VCaP (cell line): ENCODE measurements around the gene SPCS2.
A peak's percentile ranks its signal among the peaks of the same experiment; 100 is the strongest.

Source experiments
- H3K27ac ChIP-seq: fragments of 450-650 bp; 2 replicates; pipeline ENCODE4 v1.5.1; 2017
- CTCF ChIP-seq: fragments of 450-650 bp; conservative IDR thresholded peaks from 2 replicates; pipeline ENCODE4 v1.5.1; 2017; ENCODE audit warnings: mild to moderate bottlenecking, moderate library complexity

The SPCS2 gene

GRCh38 chr11:74948898-74949752, at the start of gene SPCS2, which contains the start of gene XRRA1:
TSS of gene SPCS2 (plus strand) at chr11:74949266. CDS start at chr11:74949286, 20 bp downstream.
TSS of gene XRRA1 (minus strand) at chr11:74949091. CDS start at chr11:74940878, 8,213 bp downstream.
- H3K27ac ChIP-seq, result peak within 1 kb of the TSS; percentile 87
- no peak for TF ChIP-seq CTCF

GRCh38 chr11:74902342-74902741, 46.7 kb upstream of the SPCS2 start:
- TF ChIP-seq CTCF, result no peak
- no peak overlapping the region for H3K27ac ChIP-seq

- H3K27ac ChIP-seq, result no peak overlapping the region
- no peak for TF ChIP-seq CTCF
Measured at GRCh38 chr11:74905326-74905725, 43.7 kb upstream of the SPCS2 start.

GRCh38 chr11:74909385-74909784, 39.7 kb upstream of the SPCS2 start:
- TF ChIP-seq CTCF, result no peak
- H3K27ac ChIP-seq, result no peak overlapping the region

- H3K27ac ChIP-seq, result no peak overlapping the region
Measured at GRCh38 chr11:74909812-74910211, 39.3 kb upstream of the SPCS2 start.

GRCh38 chr11:74923125-74923524, 25.9 kb upstream of the SPCS2 start:
- TF ChIP-seq CTCF, result no peak
- no peak overlapping the region for H3K27ac ChIP-seq

More at GRCh38 chr11:74909812-74910211, 39.3 kb upstream of the SPCS2 start:
- TF ChIP-seq CTCF, result no peak

- no peak overlapping the region for H3K27ac ChIP-seq
- TF ChIP-seq CTCF, result no peak
Measured at GRCh38 chr11:74925281-74925680, 23.8 kb upstream of the SPCS2 start.
